Myocyte (in vitro differentiated cells): Measurements from ENCODE around the gene MGAT1. TPM values are rescaled to one million over a fixed set of nuclear protein-coding genes. Genes with fewer than 3 reads are reported as not detected.

Experiments used
- DNase-seq: peaks from one replicate; pipeline ENCODE4 v3.0.0-alpha.2; 2012; ENCODE audit warnings: low read depth
- total RNA-seq: library from RNA; depleted of rRNA; stranded (reverse); fragments of >200 nt; gene quantifications from 2 replicates; pipeline ENCODE4 v1.2.3, GENCODE V29; 2014

Gene MGAT1
- total RNA-seq, 1 donor from 2014 or later: 120 TPM

- DNase-seq: peak; percentile 54
These were observed 22.2 kb upstream of the MGAT1 start for GRCh38 chr5:180824630-180825476.

DNA sequence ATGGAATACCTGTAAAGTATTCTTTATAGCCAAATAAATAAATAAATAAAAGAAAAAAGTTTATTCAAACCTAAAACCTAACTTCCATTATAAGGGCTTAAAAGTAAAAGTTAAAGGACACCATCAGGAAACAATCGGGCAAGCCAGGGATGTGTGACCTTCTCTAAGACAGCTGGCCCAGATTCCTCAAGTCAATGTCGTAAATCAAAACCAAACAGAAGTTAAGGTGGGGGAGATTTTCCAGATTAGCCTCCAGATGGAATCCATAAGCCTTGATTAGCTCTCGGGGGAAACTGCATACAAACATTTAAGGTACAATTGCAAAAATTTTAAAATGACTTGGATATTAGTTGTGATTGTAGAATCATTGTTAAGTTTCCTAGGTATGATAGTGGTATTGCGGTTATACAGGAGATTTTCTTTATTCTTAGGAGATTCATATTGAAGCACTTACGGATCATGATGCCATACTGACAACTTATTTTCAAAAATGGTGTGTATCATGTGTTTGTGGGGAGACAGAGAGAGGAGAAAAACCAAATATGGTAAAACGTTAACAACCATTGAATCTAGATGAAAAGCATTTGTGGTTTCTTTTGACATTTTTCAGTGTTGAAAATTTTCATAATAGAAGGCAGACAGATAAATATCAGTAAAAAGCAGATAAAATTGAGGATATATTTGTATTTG is 21.5 kb upstream of the MGAT1 start:
- DNase-seq: no peak

- DNase-seq: no peak
These were observed 20.7 kb upstream of the MGAT1 start for GRCh38 chr5:180823346-180823745.

DNA sequence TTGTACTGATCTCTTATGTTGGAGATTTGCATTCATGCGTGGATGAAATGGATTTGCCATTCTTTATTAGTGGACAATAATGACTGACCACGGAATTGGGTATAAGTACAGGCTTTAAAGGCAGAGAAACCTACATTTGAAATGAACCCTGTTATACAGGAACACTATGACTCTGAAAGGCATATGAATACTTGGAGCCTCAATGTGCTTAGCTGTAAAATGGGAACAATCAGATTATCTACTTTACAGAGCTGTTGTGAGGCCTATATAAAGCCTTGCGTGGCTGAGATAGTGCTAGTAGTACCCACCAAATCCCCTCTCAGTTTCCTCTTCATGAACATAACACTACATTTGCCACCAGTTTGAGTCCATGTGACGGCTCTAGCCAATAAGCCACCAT is 18.9 kb upstream of the MGAT1 start:
- DNase-seq: no peak

GRCh38 chr5:180820788-180821321 is 18.2 kb upstream of the MGAT1 start:
- DNase-seq: no peak

- no peak for DNase-seq
These were observed 16.2 kb upstream of the MGAT1 start for GRCh38 chr5:180818677-180819341.

GRCh38 chr5:180817893-180818674 is 15.5 kb upstream of the MGAT1 start:
- peak; percentile 90 for DNase-seq

GRCh38 chr5:180816608-180817534 is 14.3 kb upstream of the MGAT1 start:
- DNase-seq: peak; percentile 65

DNA sequence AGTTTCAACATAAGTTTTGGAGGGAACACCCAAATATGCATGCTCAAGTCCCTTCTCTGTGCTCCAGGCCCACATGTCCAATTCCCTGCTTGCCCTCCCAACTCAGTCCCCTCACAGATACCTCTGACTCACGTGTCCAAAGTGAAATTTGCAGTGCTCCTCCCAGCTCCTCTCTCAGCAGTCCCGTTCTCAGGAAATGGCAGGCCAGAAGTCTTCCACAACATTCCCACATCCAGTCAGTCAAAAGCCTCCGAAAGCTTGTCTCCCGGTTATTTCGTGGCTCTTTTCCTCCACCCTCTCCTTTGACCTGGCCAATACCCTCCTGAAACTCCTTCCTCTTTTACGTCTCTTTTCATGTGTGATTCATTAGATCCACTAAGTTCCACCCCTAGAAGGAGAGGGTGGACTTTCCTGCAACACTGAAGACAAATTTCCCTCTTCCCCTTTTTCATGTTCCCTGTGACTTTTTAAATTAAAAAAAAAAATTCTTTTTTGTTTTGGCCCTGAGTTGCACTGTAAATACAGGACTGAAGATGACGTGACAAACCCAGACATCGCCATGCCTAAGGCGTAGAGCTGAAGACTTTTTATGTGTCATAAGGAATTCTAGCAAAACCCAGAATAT is 12.8 kb upstream of the MGAT1 start:
- no peak for DNase-seq

GRCh38 chr5:180813420-180813819 is 10.8 kb upstream of the MGAT1 start:
- no peak for DNase-seq

GRCh38 chr5:180811623-180812124 is 9.1 kb upstream of the MGAT1 start:
- DNase-seq: no peak

- DNase-seq: no peak
These were observed 8.5 kb upstream of the MGAT1 start for GRCh38 chr5:180810959-180811622.

- DNase-seq: peak; percentile 95
These were observed 7.8 kb upstream of the MGAT1 start for GRCh38 chr5:180810210-180810958.

DNA sequence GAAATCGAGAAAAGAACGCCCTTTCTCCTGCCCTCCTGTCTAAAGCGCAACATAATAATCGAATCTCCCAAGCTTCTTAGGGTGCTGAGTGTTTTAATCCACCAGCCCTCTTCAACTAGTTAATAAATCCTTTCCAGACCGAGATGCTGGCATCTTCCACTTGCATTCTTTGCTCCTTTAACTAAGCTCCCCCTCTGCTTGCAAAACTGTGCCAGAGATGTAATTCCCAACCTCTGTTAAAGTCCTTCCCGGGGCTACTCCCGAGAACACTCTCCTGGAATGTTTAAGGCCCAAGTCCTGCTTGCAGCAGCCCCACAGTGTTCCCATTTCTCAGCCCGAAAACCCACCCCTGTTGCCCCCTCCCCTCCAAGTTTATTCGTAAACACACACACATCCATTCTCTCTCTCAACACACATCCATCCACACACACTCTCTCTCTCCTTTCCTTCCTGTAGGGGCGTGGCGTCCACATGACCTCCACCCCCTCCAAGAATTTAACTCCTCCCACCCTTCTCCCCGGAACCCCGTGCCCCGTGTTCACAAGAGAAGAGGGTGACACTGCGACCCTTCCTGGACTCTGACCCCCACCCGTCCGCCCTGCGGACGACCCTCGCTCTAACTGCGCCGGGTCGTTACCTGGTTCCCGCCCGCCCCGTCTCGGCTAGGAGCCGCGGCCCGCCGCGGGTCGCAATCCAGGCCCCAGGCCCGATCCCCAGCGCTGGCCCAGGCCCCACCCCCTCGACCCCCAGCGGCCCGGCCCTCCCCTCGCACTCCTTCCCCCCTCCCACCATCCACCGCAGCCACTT is 7.0 kb upstream of the MGAT1 start:
- peak; percentile 93 for DNase-seq

DNA sequence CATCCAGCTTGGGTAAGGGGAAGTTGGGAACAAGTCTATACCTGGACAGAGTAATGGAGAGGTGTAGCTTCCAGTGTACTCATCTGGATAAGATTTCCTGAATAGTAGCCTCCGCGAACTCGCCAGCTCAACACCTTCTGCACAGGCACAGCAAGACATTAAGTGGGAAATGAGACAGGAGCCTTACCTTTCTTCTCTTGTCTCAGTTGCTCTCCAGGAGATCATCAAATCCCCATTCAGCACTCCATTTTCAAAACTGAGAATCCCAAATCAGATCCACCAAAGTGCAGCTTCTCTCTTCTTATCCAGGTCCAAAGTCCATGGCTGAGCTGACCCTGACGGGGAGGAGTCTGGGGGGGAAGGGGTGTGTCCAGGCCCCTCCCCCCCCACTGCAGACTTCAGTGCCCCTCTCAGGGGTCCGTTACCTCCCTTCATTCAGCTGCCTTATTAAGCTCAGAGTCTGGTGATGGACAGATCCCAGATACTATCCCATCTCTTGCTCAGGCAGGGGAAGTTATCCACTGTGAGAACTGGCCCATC is 5.9 kb upstream of the MGAT1 start:
- DNase-seq: no peak

DNA sequence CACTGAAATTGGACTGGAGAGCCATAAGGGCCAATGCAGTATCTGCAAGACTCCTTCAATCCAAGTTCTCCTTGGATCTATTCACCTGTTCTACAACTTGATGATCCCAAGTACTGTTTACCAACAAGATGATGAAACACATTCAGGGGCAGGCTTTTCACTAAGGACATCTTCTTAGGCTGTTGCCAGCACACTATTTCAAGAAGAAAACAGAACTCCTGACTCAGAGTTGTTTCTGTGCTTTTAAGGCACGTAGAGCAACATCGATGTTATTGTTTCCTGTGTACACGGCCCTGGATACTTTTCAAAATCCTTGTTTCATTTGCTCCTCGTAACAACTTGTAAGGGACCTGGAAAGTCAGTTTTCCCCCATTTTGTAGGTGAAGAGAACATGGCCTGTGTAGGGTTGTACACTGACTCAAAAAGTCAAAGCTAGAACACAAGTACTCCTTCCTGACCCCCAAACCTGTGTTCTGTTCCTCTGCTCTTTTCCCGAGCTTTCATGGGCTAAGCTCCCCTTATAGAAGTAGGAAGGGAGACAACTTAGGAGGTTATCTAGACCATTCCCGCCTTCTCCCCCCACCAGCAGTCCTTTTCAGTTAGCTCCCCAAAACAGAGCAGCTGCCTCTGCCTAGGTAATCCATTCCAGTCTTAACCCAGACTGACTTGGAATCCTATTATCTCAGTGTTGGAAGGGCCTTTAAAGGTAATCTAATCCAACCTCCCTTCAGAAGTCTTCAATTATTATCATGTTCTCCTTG is 5.2 kb upstream of the MGAT1 start:
- DNase-seq: no peak
